ENCODE measurements around the gene SLC44A2.

SLC44A2 gene

GRCh38 chr19:10625003-10625761 lies at the start of gene SLC44A2:
Gene SLC44A2, plus strand, starts transcription at chr19:10625553. Its CDS starts 81 bp downstream, at chr19:10625634.
- no peak for TF ChIP-seq CTCF (IDR thresholded peaks at IDR 0.05; ENCODE audit: low read depth, low read length, missing control alignments)
- no peak within 1 kb of the TSS for H3K4me3 ChIP-seq (ENCODE audit: low read depth, low read length)
- DNase-seq (ENCODE audit: low read depth) = no peak

DNA sequence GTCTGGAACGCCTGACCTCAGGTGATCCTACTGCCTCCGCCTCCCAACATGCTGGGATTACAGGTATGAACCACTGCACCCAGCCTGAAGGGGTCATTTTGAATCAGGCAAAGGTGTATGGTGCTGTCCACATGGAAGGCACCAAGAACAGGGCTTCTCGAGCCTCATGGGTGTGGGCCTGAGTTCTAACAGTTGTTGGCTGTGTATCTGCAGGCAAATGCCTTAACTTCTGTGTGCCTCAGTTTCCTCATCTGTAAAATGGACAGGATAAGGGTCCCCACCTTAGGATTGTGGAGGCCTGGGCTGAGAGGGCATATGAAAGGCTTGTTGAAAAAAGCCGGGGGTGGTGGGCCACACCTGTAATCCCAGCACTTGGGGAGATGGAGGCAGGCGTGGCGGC lies 47.4 kb upstream of the SLC44A2 start:
- no peak for DNase-seq (ENCODE audit: low read depth)
- TF ChIP-seq CTCF (IDR thresholded peaks at IDR 0.05; ENCODE audit: low read depth, low read length, missing control alignments) = no peak
- H3K4me3 ChIP-seq (ENCODE audit: low read depth, low read length) = no peak overlapping the region

DNA sequence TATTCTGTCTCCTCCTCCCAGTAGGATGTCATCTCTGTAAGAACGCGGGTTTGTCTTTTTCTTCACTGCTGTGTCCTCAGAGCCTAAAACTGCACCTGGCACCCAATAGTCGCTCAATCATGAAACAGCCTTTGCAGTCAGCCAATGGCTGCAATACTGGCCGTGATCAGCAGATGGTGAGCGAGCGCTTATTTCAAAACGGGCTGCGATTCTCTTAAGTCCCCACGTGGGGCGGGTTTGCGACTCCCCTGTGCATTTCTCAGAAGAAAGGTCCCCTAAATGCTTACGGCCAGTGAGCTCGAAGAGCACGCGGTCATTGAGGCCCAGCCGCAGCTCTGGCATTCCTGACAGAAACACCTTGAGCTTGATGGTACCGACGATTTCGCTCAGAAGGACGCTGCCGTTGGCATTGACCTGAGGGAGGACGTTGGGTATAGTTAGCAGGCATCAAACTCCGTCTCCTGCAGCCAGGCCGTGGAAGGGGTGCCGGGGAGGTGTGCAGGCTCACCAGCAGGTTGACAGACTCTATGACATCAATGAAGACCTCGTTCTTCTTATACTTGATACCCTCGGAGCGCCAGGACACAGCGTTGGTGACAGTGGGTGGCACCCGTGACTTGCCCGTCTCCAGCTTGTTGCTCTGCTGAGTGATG lies 44.2 kb upstream of the SLC44A2 start:
- DNase-seq (ENCODE audit: low read depth) = peak; percentile 85
- TF ChIP-seq CTCF (IDR thresholded peaks at IDR 0.05; ENCODE audit: low read depth, low read length, missing control alignments) = peak; percentile 100
- H3K4me3 ChIP-seq (ENCODE audit: low read depth, low read length) = no peak overlapping the region

DNA sequence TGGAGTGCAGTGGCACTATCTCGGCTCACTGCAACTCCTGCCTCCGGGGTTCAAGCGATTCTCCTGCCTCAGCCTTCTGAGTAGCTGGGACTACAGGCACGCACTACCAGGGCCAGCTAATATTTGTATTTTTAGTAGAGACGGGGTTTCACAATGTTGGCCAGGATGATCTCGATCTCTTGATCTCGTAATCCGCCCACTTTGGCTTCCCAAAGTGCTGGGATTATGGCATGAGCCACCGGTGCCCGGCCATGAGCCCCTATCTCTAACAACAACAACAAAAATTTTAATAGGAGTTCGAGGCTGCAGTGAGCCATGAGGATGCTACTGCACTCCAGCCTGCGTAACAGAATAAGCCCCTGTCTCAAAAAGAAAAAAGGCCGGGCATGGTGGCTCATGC lies 43.3 kb upstream of the SLC44A2 start:
- no peak for TF ChIP-seq CTCF (IDR thresholded peaks at IDR 0.05; ENCODE audit: low read depth, low read length, missing control alignments)
- H3K4me3 ChIP-seq (ENCODE audit: low read depth, low read length) = no peak overlapping the region
- DNase-seq (ENCODE audit: low read depth) = no peak

DNA sequence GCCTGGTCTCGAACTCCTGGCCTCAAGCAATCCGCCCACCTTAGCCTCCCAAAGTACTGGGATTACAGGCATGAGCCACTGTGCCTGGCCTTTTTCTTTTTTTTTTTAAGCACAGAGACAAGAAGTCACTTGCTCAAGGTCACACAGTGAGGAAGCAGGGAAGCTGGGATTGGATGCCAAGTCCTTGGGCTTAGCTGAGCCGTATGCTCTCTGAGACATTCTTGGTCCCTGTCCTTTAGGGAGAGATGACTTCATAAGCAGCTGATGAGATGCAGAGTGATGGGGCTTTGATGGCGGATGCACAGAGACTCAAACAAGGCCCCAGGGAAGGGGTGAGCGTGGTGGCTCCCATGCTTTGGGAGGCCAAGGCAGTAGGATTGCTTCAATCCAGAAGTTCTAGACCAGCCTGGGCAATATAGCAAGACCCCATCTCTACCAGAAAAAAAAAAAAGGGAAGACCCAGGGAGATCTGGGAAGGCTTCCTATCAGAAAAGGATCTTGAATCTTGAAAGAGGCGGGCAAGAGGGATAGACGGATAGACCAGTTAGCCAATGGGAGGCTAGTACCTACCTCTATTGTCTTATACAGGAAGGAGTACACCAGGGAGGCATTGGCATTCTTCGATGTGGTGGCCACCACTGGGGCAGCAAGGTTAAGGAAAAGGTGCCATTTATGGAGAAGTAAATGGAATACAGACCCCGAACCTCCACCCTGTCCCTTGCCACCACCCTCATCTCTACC lies 42.1 kb upstream of the SLC44A2 start:
- no peak for TF ChIP-seq CTCF (IDR thresholded peaks at IDR 0.05; ENCODE audit: low read depth, low read length, missing control alignments)
- no peak for DNase-seq (ENCODE audit: low read depth)

GRCh38 chr19:10586396-10586795 lies 39.0 kb upstream of the SLC44A2 start:
- TF ChIP-seq CTCF (IDR thresholded peaks at IDR 0.05; ENCODE audit: low read depth, low read length, missing control alignments) = no peak
- no peak overlapping the region for H3K4me3 ChIP-seq (ENCODE audit: low read depth, low read length)
- no peak for DNase-seq (ENCODE audit: low read depth)

More for the DNA sequence above, 42.1 kb upstream of the SLC44A2 start:
- H3K4me3 ChIP-seq (ENCODE audit: low read depth, low read length) = no peak overlapping the region

All from GM12864 (cell line).